Measurements from ENCODE around the gene PLCB2.

PLCB2 gene

DNA sequence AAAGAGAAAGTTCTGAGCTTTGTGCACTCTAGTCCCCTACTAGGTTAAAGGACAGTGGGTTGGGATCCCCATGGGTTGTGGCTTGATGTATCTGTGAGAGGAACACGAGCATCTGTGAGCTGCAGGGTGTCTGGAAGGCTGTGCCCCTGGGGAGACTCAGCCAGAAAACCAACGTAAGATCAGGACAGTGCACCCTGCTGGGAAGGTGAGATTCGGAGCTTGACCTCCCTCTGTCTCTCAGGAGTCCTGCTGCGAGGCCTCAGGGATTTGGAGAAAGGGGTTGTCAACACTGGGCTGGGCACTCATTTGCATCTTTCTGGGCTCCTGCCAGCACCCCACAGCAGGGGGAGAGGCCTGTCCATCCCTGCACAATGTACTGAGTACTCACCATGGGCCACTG, 40.1 kb downstream of the PLCB2 start:
- no peak overlapping the region for H3K4me3 ChIP-seq (ENCODE audit: low read length)
- no peak for DNase-seq (ENCODE audit: low read depth)
- TF ChIP-seq, protein P1, sequence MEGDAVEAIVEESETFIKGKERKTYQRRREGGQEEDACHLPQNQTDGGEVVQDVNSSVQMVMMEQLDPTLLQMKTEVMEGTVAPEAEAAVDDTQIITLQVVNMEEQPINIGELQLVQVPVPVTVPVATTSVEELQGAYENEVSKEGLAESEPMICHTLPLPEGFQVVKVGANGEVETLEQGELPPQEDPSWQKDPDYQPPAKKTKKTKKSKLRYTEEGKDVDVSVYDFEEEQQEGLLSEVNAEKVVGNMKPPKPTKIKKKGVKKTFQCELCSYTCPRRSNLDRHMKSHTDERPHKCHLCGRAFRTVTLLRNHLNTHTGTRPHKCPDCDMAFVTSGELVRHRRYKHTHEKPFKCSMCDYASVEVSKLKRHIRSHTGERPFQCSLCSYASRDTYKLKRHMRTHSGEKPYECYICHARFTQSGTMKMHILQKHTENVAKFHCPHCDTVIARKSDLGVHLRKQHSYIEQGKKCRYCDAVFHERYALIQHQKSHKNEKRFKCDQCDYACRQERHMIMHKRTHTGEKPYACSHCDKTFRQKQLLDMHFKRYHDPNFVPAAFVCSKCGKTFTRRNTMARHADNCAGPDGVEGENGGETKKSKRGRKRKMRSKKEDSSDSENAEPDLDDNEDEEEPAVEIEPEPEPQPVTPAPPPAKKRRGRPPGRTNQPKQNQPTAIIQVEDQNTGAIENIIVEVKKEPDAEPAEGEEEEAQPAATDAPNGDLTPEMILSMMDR (conservative IDR thresholded peaks at IDR 0.05; ENCODE audit: low read length): no peak

DNA sequence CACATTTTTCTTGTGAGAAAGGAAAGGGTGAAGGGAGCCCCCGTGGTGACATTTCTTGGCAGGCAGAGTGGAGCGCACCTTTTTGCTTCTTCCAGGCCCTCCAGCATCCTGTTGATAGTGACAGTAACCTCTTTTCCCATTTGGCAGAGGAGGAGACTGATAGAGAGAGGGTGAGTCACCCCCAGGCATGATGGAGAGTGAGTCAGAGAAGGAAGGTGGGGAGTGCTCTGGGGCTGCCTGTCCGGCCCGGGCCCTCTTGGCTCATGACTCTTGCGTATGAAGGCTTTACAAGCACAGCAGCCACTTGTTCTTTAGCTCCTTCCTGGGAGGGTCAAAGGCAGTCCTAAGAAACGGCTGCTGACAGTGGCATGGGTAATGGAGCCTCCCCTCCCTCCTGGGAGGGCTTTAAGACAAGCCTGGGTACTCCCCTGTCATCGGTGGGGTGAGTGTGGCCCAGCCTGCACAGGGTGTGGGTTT, 40.9 kb downstream of the PLCB2 start:
- TF ChIP-seq, protein P1 (conservative IDR thresholded peaks at IDR 0.05; ENCODE audit: low read length): no peak
- DNase-seq (ENCODE audit: low read depth): peak; percentile 90
- no peak overlapping the region for H3K4me3 ChIP-seq (ENCODE audit: low read length)

DNA sequence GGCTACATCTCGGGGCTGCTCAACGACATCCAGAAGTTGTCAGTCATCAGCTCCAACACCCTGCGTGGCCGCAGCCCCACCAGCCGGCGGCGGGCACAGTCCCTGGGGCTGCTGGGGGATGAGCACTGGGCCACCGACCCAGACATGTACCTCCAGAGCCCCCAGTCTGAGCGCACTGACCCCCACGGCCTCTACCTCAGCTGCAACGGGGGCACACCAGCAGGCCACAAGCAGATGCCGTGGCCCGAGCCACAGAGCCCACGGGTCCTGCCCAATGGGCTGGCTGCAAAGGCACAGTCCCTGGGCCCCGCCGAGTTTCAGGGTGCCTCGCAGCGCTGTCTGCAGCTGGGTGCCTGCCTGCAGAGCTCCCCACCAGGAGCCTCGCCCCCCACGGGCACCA, 41.9 kb downstream of the PLCB2 start:
- TF ChIP-seq, protein P1 (conservative IDR thresholded peaks at IDR 0.05; ENCODE audit: low read length): no peak
- H3K4me3 ChIP-seq (ENCODE audit: low read length): no peak overlapping the region
- DNase-seq (ENCODE audit: low read depth): no peak

DNA sequence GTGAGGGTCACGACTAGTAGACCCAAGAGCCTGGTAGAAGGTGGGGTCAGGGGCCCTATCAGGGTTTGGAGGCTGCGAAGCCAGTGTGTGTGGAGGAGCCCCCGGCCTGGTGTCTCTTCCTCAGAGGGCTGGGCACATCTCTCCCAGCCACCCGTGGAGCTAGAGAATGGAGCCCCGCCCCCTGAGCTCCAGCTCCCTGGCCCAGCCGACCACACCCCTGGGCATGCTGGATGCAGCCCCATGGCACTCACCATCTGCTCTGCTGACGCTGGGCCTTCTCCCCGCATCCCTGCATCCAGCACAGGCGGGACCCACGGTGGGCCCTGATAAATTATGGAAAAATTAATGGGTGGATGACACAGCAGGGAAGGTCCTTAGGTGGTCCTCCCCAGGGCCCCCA, 42.4 kb downstream of the PLCB2 start:
- TF ChIP-seq, protein P1 (conservative IDR thresholded peaks at IDR 0.05; ENCODE audit: low read length): no peak
- no peak overlapping the region for H3K4me3 ChIP-seq (ENCODE audit: low read length)
- no peak for DNase-seq (ENCODE audit: low read depth)

DNA sequence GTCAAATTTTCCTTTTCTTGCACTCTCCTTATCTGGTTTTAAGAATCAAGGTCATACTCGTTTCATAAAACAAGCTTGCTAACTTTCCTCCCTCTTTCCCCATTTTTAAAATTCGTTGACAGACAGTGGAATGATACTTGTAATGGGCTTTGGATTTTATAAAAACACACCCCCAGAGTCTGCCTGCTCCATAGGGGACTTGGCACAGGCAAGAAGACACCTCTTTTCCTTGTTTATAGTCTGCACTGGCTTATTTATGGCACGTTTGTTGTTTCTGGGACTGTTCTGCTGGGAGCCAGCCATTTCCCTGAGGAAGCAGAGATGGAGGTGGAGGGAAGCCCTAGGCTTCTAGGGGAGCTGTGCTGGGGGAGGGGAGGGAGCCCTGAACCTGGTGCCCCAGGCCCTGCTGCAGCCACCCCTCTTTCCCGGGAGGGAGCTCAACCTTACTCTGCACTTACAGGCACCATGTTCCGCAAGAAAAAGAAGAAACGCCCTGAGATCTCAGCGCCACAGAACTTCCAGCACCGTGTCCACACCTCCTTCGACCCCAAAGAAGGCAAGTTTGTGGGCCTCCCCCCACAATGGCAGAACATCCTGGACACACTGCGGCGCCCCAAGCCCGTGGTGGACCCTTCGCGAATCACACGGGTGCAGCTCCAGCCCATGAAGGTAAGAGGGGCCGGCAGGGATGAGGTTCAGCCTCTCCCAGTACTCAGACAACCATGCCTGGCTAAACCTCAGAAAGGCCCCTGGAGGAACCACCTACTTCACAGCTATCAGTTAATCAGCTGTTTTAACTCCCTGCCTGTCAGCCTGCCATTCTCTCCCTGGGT, 43.2 kb downstream of the PLCB2 start:
- DNase-seq (ENCODE audit: low read depth): no peak
- H3K4me3 ChIP-seq (ENCODE audit: low read length): no peak overlapping the region
- TF ChIP-seq, protein P1 (conservative IDR thresholded peaks at IDR 0.05; ENCODE audit: low read length): no peak

DNA sequence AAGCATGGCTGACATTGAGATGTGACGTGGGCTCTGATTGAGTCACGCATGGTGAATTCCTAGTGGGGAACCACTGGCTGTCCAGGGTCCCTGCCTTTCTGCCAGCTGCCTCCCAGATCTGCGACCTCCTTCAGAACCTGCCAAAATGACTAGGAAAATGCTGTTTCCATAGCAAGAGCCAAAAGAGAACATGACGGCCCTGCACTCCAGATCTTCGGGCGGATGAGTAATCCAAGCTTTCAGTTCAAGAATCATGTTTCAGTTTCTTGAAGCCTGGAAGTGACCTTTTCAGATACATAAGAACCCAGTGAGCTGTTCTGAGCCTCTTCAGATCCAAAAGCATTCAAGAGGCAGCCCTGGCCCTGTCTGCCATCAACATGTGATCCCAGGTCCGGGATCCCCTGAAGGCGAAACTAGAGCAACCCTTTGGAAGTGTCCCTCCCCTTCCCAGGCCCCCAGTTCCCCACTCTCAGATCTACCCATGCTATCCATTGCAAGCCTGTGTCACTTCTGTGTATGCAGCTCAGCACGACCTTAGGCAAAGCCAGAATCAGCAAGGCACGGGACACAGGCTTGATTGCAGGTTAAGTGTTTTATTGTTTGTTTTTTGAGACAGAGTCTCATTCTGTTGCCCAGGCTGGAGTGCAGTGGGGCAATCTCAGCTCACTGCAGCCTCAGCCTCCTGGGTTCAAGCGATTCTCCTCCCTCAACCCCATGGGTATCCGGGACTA, 44.5 kb downstream of the PLCB2 start:
- DNase-seq (ENCODE audit: low read depth): peak; percentile 51
- TF ChIP-seq, protein P1 (conservative IDR thresholded peaks at IDR 0.05; ENCODE audit: low read length): no peak
- no peak overlapping the region for H3K4me3 ChIP-seq (ENCODE audit: low read length)

All from AG10803 (cell line).